GDM1 (cell line): ENCODE data around the gene B3GNT2.
"Not testable (repeated sequence)": the region's sequence is repeated elsewhere in the genome, so short reads cannot be mapped to it uniquely, and the experiment has no call there.

Experiments
- DNase-seq: peaks from one replicate; lab custom pipeline; 2025; lab: John Stamatoyannopoulos, UW

The B3GNT2 gene

GRCh38 chr2:62195421-62196277 is at the start of gene B3GNT2:
Gene B3GNT2, plus strand, starts transcription at chr2:62196115. Its CDS starts 26,106 bp downstream, at chr2:62222221.
- peak; percentile 77 for DNase-seq

GRCh38 chr2:62146790-62147189 is 49.1 kb upstream of the B3GNT2 start:
- not testable (repeated sequence) for DNase-seq

- DNase-seq, result no peak
These were observed 48.2 kb upstream of the B3GNT2 start for GRCh38 chr2:62147610-62148301.

GRCh38 chr2:62149708-62150107 is 46.2 kb upstream of the B3GNT2 start:
- DNase-seq, result no peak

- no peak for DNase-seq
These were observed 45.2 kb upstream of the B3GNT2 start for GRCh38 chr2:62150597-62151305.

GRCh38 chr2:62151306-62151638 is 44.6 kb upstream of the B3GNT2 start:
- DNase-seq, result no peak

- DNase-seq, result no peak
These were observed 43.9 kb upstream of the B3GNT2 start for GRCh38 chr2:62152000-62152399.

- DNase-seq, result no peak
These were observed 38.9 kb upstream of the B3GNT2 start for GRCh38 chr2:62156861-62157496.

GRCh38 chr2:62158444-62159121 is 37.3 kb upstream of the B3GNT2 start:
- no peak for DNase-seq

- DNase-seq, result not testable (repeated sequence)
These were observed 35.2 kb upstream of the B3GNT2 start for GRCh38 chr2:62160691-62161090.

GRCh38 chr2:62163106-62163831 is 32.6 kb upstream of the B3GNT2 start:
- DNase-seq, result no peak

- no peak for DNase-seq
These were observed 32.1 kb upstream of the B3GNT2 start for GRCh38 chr2:62163834-62164233.

- no peak for DNase-seq
These were observed 20.2 kb upstream of the B3GNT2 start for GRCh38 chr2:62175728-62176127.

GRCh38 chr2:62176801-62177200 is 19.1 kb upstream of the B3GNT2 start:
- DNase-seq, result peak; percentile 12

GRCh38 chr2:62177392-62178049 is 18.4 kb upstream of the B3GNT2 start:
- no peak for DNase-seq

GRCh38 chr2:62178741-62179271 is 17.1 kb upstream of the B3GNT2 start:
- DNase-seq, result no peak

GRCh38 chr2:62180975-62181374 is 14.9 kb upstream of the B3GNT2 start:
- DNase-seq, result peak; percentile 71

- no peak for DNase-seq
These were observed 14.1 kb upstream of the B3GNT2 start for GRCh38 chr2:62181843-62182242.

GRCh38 chr2:62184512-62185230 is 11.2 kb upstream of the B3GNT2 start:
- DNase-seq, result no peak
